K562 (cell line): ENCODE measurements around the gene MUCL3. TPM values are rescaled to one million over a fixed set of nuclear protein-coding genes. Genes with fewer than 3 reads are reported as not detected.

ENCODE experiments used
- ATAC-seq: fragments of 200-7000 bp; cut with Tn5 transposase; 3 replicates; pipeline ENCODE4 v1.9.1; 2020; ENCODE audit warnings: moderate library complexity
- BruUV-seq: library from RNA; stranded (reverse); fragments of 400-500 nt; replicated peaks from 2 replicates; lab custom pipeline; 2021; lab: Mats Ljungman, UMichigan
- CTCF ChIA-PET: fragments of 300-600 bp; formaldehyde crosslinking; extraction: SDS; loops from one replicate; lab custom pipeline; 2021; ENCODE audit warnings: low intra/inter-chr PET ratio; lab: Yijun Ruan, JAX
- POLR2A ChIA-PET: fragments of 300-600, 350-650 bp; sonication (Branson Sonifier 250); formaldehyde crosslinking; extraction: SDS; loops from one replicate; lab custom pipeline; 2021; ENCODE audit warnings: antibody characterized with exemption, inconsistent platforms; lab: Yijun Ruan, JAX
- DNase-seq, 4 experiments: peaks; one replicate each; pipeline versions ENCODE4 v3.0.0 to v3.0.0-alpha.2; 2011 to 2018; ENCODE audit warnings: low spot score in 3 of 4, mixed read lengths in 3 of 4; ENCODE audit errors: extremely low read depth in 1 of 4
- FAIRE-seq: peaks from 2 replicates; lab custom pipeline; 2011; peaks lifted over from hg19 to GRCh38; lab: Jason Lieb, UNC
- H2AFZ ChIP-seq: 2 replicates; pipeline ENCODE4 v1.6.0; 2011; ENCODE audit warnings: low read depth, low read length, control low read depth, inconsistent platforms
- H3K27ac ChIP-seq: fragments of 200-600 bp; 3 replicates; pipeline ENCODE4 v1.8.0; 2011; ENCODE audit warnings: low read depth, mild to moderate bottlenecking, control low read depth, inconsistent platforms, low read length, moderate library complexity, mixed read lengths; ENCODE audit errors: extremely low read depth
- H3K27me3 ChIP-seq, 2 experiments: fragments of 300-600 bp in 1 of 2; 2 replicates in 1 of 2; 3 replicates in 1 of 2; pipeline versions ENCODE4 v1.6.0 to v1.8.0; 2011; ENCODE audit warnings: inconsistent platforms in 2 of 2, low read length in 2 of 2, mild to moderate bottlenecking in 1 of 2, mixed read lengths in 1 of 2, moderate library complexity in 1 of 2; ENCODE audit not compliant: control insufficient read depth in 2 of 2, insufficient read depth in 2 of 2
- H3K36me3 ChIP-seq: fragments of 300-600 bp; 3 replicates; pipeline ENCODE4 v1.8.0; 2011; ENCODE audit warnings: mild to moderate bottlenecking, low read length, inconsistent platforms; ENCODE audit not compliant: control insufficient read depth, insufficient read depth
- H3K4me1 ChIP-seq, 2 experiments: fragments of 200-600 bp in 1 of 2; replicated peaks in 1 of 2; 2 replicates in 1 of 2; 3 replicates in 1 of 2; pipeline versions ENCODE4 v1.5.1 to v1.8.0; 2011; ENCODE audit warnings: inconsistent platforms in 2 of 2, low read length in 2 of 2, mild to moderate bottlenecking in 1 of 2, mixed read lengths in 1 of 2, moderate library complexity in 1 of 2; ENCODE audit not compliant: control insufficient read depth in 2 of 2, insufficient read depth in 2 of 2
- H3K4me2 ChIP-seq: 2 replicates; pipeline ENCODE4 v1.6.1; 2011; ENCODE audit warnings: low read length, control low read depth, inconsistent platforms, mixed read lengths; ENCODE audit not compliant: insufficient read depth
- H3K4me3 ChIP-seq: fragments of 200-600 bp; sonication (generic), shearing (Covaris generic); 2 replicates; pipeline ENCODE4 v1.5.1; 2016; ENCODE audit warnings: control low read depth, inconsistent platforms
- H3K79me2 ChIP-seq: fragments of 200-600 bp; 3 replicates; pipeline ENCODE4 v1.8.0; 2011; ENCODE audit warnings: low read length, inconsistent platforms; ENCODE audit not compliant: control insufficient read depth, insufficient read depth
- H3K9ac ChIP-seq, 2 experiments: 2 replicates each; pipeline versions ENCODE4 v1.6.0 to v1.6.1; 2011; ENCODE audit warnings: low read depth in 2 of 2, low read length in 2 of 2, control low read depth in 1 of 2, inconsistent platforms in 1 of 2, mild to moderate bottlenecking in 1 of 2, mixed read lengths in 1 of 2; ENCODE audit not compliant: insufficient read depth in 1 of 2
- H3K9me1 ChIP-seq: one replicate; pipeline ENCODE4 v1.6.0; 2011; ENCODE audit warnings: inconsistent platforms, mild to moderate bottlenecking, low read length, moderate library complexity; ENCODE audit not compliant: control insufficient read depth, insufficient read depth
- H3K9me3 ChIP-seq: replicated peaks from 2 replicates; pipeline ENCODE4 v1.5.1; 2011; ENCODE audit warnings: low read depth, low read length, inconsistent platforms; ENCODE audit not compliant: control insufficient read depth, insufficient read depth
- H4K20me1 ChIP-seq: replicated peaks from 2 replicates; pipeline ENCODE4 v1.6.1; 2011; ENCODE audit warnings: low read length, inconsistent platforms, mixed read lengths; ENCODE audit not compliant: control insufficient read depth, insufficient read depth
- CCAR2 ChIP-seq: fragments of 200-400 bp; formaldehyde crosslinking; IDR thresholded peaks from 2 replicates; pipeline ENCODE4 v1.6.1; 2017; ENCODE audit warnings: mild to moderate bottlenecking, low read depth, low read length
- CTBP1 ChIP-seq: fragments of 450-650 bp; IDR thresholded peaks from 2 replicates; pipeline ENCODE4 v1.6.1; 2016; ENCODE audit warnings: borderline replicate concordance
- ETV5 ChIP-seq: sonication (generic); formaldehyde crosslinking; IDR thresholded peaks from 2 replicates; pipeline ENCODE4 v1.4.0; 2020; ENCODE audit warnings: low read depth, mild to moderate bottlenecking, missing genetic modification reagents
- HNRNPUL1 ChIP-seq: fragments of 200-400 bp; formaldehyde crosslinking; IDR thresholded peaks from 2 replicates; pipeline ENCODE4 v1.6.1; 2017; ENCODE audit warnings: low read length
- IFI16 ChIP-seq: fragments of 250-450 bp; sonication (Bioruptor Pico); IDR thresholded peaks from 2 replicates; pipeline ENCODE4 v2.1.2; 2022; ENCODE audit warnings: mild to moderate bottlenecking, inconsistent platforms
- PATZ1 ChIP-seq: fragments of 250-450 bp; sonication (Bioruptor Pico); IDR thresholded peaks from 2 replicates; pipeline ENCODE4 v1.5.0; 2020; ENCODE audit warnings: mild to moderate bottlenecking, borderline replicate concordance
- PHF8 ChIP-seq: fragments of 200-600 bp; sonication (generic); IDR thresholded peaks from 2 replicates; pipeline ENCODE4 v1.6.1; 2012; ENCODE audit warnings: mixed run types, mild to moderate bottlenecking, inconsistent platforms, low read length, moderate library complexity, borderline replicate concordance
- SLC30A9 ChIP-seq: fragments of 250-450 bp; sonication (Bioruptor Pico); IDR thresholded peaks from 2 replicates; pipeline ENCODE4 v1.8.0; 2022; ENCODE audit warnings: mild to moderate bottlenecking, moderate library complexity
- SNAPC5 ChIP-seq: fragments of 250-450 bp; sonication (Bioruptor Pico); IDR thresholded peaks from 2 replicates; pipeline ENCODE4 v1.8.0; 2021; ENCODE audit warnings: moderate library complexity, mild to moderate bottlenecking, inconsistent platforms
- SNIP1 ChIP-seq: fragments of 450-650 bp; IDR thresholded peaks from 2 replicates; pipeline ENCODE4 v1.7.1; 2017; ENCODE audit warnings: low read depth, mild to moderate bottlenecking
- SREBF2 ChIP-seq: sonication (generic); formaldehyde crosslinking; IDR thresholded peaks from 2 replicates; pipeline ENCODE4 v1.4.0; 2020; ENCODE audit warnings: mild to moderate bottlenecking, missing genetic modification reagents
- STAT5B ChIP-seq: fragments of 250-450 bp; sonication (Bioruptor Pico); IDR thresholded peaks from 2 replicates; pipeline ENCODE4 v1.8.0; 2021; ENCODE audit warnings: mild to moderate bottlenecking, inconsistent platforms
- TCFL5 ChIP-seq: fragments of 250-450 bp; sonication (Bioruptor Pico); conservative IDR thresholded peaks from 2 replicates; pipeline ENCODE4 v1.6.1; 2021; ENCODE audit warnings: mild to moderate bottlenecking, moderate library complexity, matching md5 sums
- ZNF121 ChIP-seq: sonication (generic); formaldehyde crosslinking; conservative IDR thresholded peaks from 2 replicates; pipeline ENCODE4 v1.8.0; 2022; ENCODE audit warnings: missing genetic modification reagents
- ZNF197 ChIP-seq: fragments of 200-800 bp; sonication (Bioruptor generic); IDR thresholded peaks from 2 replicates; pipeline ENCODE4 v1.6.1; 2016; ENCODE audit warnings: low read depth, missing genetic modification characterization, missing compliant biosample characterization
- ZNF316 ChIP-seq: fragments of 450-650 bp; IDR thresholded peaks from 2 replicates; pipeline ENCODE4 v1.6.1; 2016
- ZNF347 ChIP-seq: fragments of 450-650 bp; formaldehyde crosslinking; IDR thresholded peaks from 2 replicates; pipeline ENCODE4 v1.4.0; 2020; ENCODE audit warnings: low read depth, mild to moderate bottlenecking, moderate library complexity
- WGBS: fragments of 100-300 bp; shearing (Covaris generic); methylation state at CpG from one replicate; pipeline ENCODE4 v1.1.6; 2016; ENCODE audit warnings: low coverage, mixed read lengths; ENCODE audit not compliant: insufficient coverage; ENCODE audit errors: missing lambda C conversion rate; 5-methylcytosine and 5-hydroxymethylcytosine counted together
- in situ Hi-C: fragments of 300-500 bp; cut with MboI; formaldehyde crosslinking; loops from 4 replicates; pipeline ENCODE4 v1.15.0; 2018; ENCODE audit warnings: inconsistent platforms, mixed read lengths
- intact Hi-C: fragments of 100-400 bp; cut with micrococcal nuclease; formaldehyde crosslinking; loops from 2 replicates; pipeline ENCODE4 v1.14.2; 2022
- polyA plus RNA-seq, 8 experiments: library from polyadenylated mRNA; depleted of rRNA in 4 of 8; stranded (reverse) in 5 of 8; unstranded in 3 of 8; fragments of >200 nt; fragmentation: Nextera tagmentation in 2 of 8; fragmentation: Illumina TruSeq in 1 of 8; extraction: Ambion mirVana in 2 of 8; extraction: Trizol in 1 of 8; gene quantifications; 2 replicates each; pipeline versions ENCODE4 v1.2.1 to v1.2.3, GENCODE V29; 2011 to 2014; ENCODE audit warnings: inconsistent platforms in 1 of 8, missing spikeins in 1 of 8
- total RNA-seq, 7 experiments: library from RNA; depleted of rRNA in 6 of 7; stranded (reverse); fragments of >200 nt in 6 of 7; fragmentation: Illumina TruSeq in 2 of 7; extraction: Trizol in 2 of 7; gene quantifications; 2 replicates each; pipeline versions ENCODE4 v1.2.1 to v1.2.3, GENCODE V29; 2011 to 2021; ENCODE audit warnings: low replicate concordance in 1 of 7

The MUCL3 gene
- total and polyA plus RNA-seq, 9 of the 15 experiments (the other 6 are each of a cell fraction or from before 2014, with no cell fraction given), result 0.07 TPM; not detected in 8

DNA sequence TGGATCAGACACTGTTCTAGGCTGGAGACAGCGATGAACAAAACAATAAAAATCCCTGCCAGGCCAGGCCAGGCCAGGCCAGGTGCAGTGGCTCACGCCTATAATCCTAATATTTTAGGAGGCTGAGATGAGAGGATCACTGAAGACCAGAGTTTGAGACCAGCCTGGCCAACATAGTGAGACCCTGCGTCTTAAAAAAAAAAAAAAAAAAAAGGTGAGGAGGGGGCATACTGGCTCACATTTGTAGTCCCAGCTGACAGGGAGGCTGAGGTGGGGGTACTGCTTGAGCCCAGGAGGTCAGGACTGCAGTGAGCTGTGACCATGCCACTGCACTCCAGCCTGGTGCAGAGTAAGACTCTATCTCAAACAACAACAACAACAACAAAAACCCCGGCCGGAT is 4.5 kb downstream of the MUCL3 start:
- H3K9ac ChIP-seq, result no peak overlapping the region
- no TSS peak for BruUV-seq
- no peak overlapping the region for H3K4me2 ChIP-seq
- H3K27me3 ChIP-seq, result peaks cover 24 to 65% of the 10 kb centered on the region in 2 experiments
- H3K4me1 ChIP-seq, result peaks cover 8% of the 10 kb centered on the region in 2 experiments
- H3K4me3 ChIP-seq, result no peak overlapping the region
- 2% methylated on average over 4 of the region's 5 CpGs for WGBS
- FAIRE-seq (no peak), DNase-seq (no peak)
- in situ Hi-C loops, result no loop called here
- intact Hi-C loops, result no loop called here
- H3K27ac ChIP-seq, result no peak overlapping the region
- CTCF ChIA-PET, result no interaction called here
- POLR2A ChIA-PET, result interaction anchor here (0.7 to 1.2 kb wide), 3 partner anchors 9 to 193 kb away, joined by 3 to 5 read pairs (median 3); no protein-coding TSS in a partner anchor
- H3K79me2 ChIP-seq, result no peaks in the 10 kb centered on the region
- no peaks in the 10 kb centered on the region for H3K9me1 ChIP-seq
- peaks cover 5% of the 10 kb centered on the region; the same call in 1 of the 2 replicates for H4K20me1 ChIP-seq
- no peak overlapping the region for H2AFZ ChIP-seq
- TF ChIP-seq ZNF197 (CRISPR knock-in tag) (no peak), TCFL5 (CRISPR knock-in tag) (no peak), SNIP1 (no peak), SREBF2 (no peak), ZNF121 (CRISPR knock-in tag) (peak; percentile 80), STAT5B (no peak)
- TF ChIP-seq, all 486 proteins: peak for 1
- Histone ChIP-seq H3K36me3 (no peaks in the 10 kb centered on the region), H3K9me3 (no peaks in the 10 kb centered on the region)
- no peak for ATAC-seq

DNA sequence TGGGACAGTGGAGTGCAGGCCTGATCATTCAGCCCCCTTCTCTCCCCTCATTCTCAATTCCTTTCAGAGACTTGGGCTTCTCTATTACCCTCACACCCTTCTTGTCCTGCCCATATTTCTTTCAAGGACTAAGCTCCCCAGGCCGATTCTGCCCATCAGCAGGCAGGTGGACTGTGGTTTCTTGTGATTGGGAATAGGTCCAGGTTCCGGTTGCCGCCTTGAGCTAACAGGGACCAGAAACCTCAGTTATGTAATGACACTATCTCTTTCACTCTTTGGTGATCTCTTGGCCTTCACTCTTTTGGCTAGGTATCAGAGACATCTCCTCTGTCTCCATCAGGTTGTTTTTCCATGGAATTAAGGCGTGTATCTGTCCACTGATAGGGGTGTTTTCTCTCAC is 6.5 kb downstream of the MUCL3 start:
- Histone ChIP-seq H4K20me1 (no peaks in the 10 kb centered on the region; the same call in 1 of the 2 replicates), H3K9me1 (no peaks in the 10 kb centered on the region), H2AFZ (no peak overlapping the region), H3K27ac (no peak overlapping the region), H3K27me3 (peaks cover 17 to 62% of the 10 kb centered on the region in 2 experiments), H3K9me3 (no peaks in the 10 kb centered on the region), H3K9ac (no peak overlapping the region), H3K4me2 (no peak overlapping the region), H3K79me2 (no peaks in the 10 kb centered on the region), H3K4me1 (no peaks in the 10 kb centered on the region; a peak in 1 of 5 replicates), H3K4me3 (no peak overlapping the region), H3K36me3 (no peaks in the 10 kb centered on the region)
- ChIA-PET CTCF (interaction anchor here (0.8 kb wide), 1 partner anchor 29 kb away, joined by 3 read pairs; no protein-coding TSS in a partner anchor), POLR2A (no interaction called here)
- intact Hi-C loops (no loop called here), in situ Hi-C loops (no loop called here)
- WGBS, result 4% methylated on average over 4 of the region's 4 CpGs
- FAIRE-seq (no peak), ATAC-seq (no peak), DNase-seq (no peak)
- BruUV-seq, result no TSS peak
- no peak for TF ChIP-seq HNRNPUL1
- TF ChIP-seq CCAR2, result no peak
- TF ChIP-seq SLC30A9, result no peak
- TF ChIP-seq IFI16 (CRISPR knock-in tag), result no peak
- no peak for TF ChIP-seq PHF8
- no peak for TF ChIP-seq CTBP1
- no peak for TF ChIP-seq SNAPC5 (CRISPR knock-in tag)
- TF ChIP-seq ZNF316, result no peak
- no peak for TF ChIP-seq PATZ1 (CRISPR knock-in tag)
- TF ChIP-seq ZNF347, result no peak
- no peak for TF ChIP-seq ETV5
